Activated naive CD4-positive, alpha-beta T cell (primary cell): ENCODE results near the gene RBKS.

Experiments used
- DNase-seq, 4 experiments: peaks; one replicate each; lab custom pipeline; 2025; lab: John Stamatoyannopoulos, UW

RBKS gene

GRCh38 chr2:27831279-27832050 lies 58.7 kb downstream of the RBKS start:
- no peak for DNase-seq

- no peak for DNase-seq
These were observed 59.5 kb downstream of the RBKS start for GRCh38 chr2:27830656-27831055.

GRCh38 chr2:27829791-27830190 lies 60.4 kb downstream of the RBKS start:
- DNase-seq: no peak

GRCh38 chr2:27828305-27828704 lies 61.9 kb downstream of the RBKS start:
- no peak for DNase-seq

- no peak for DNase-seq
These were observed 65.8 kb downstream of the RBKS start for GRCh38 chr2:27824401-27824800.

GRCh38 chr2:27823569-27823968 lies 66.6 kb downstream of the RBKS start:
- no peak for DNase-seq

- DNase-seq: no peak
These were observed 67.1 kb downstream of the RBKS start for GRCh38 chr2:27823135-27823534.

GRCh38 chr2:27822049-27822448 lies 68.1 kb downstream of the RBKS start:
- DNase-seq: no peak

GRCh38 chr2:27815860-27816438 lies 74.2 kb downstream of the RBKS start:
- DNase-seq: no peak

- no peak for DNase-seq
These were observed 75.4 kb downstream of the RBKS start for GRCh38 chr2:27814758-27815157.

- DNase-seq: no peak
These were observed 78.4 kb downstream of the RBKS start for GRCh38 chr2:27811768-27812167.

GRCh38 chr2:27810455-27810854 lies 79.7 kb downstream of the RBKS start:
- DNase-seq: no peak

GRCh38 chr2:27809761-27810241 lies 80.4 kb downstream of the RBKS start:
- DNase-seq: no peak

- no peak for DNase-seq
These were observed 81.2 kb downstream of the RBKS start for GRCh38 chr2:27808984-27809383.

GRCh38 chr2:27808418-27808817 lies 81.8 kb downstream of the RBKS start:
- DNase-seq: no peak

- no peak for DNase-seq
These were observed 82.7 kb downstream of the RBKS start for GRCh38 chr2:27807476-27807875.

GRCh38 chr2:27806311-27807059 lies 83.7 kb downstream of the RBKS start:
- DNase-seq: no peak

- no peak for DNase-seq
These were observed 85.0 kb downstream of the RBKS start for GRCh38 chr2:27805180-27805579.

GRCh38 chr2:27804146-27804545 lies 86.0 kb downstream of the RBKS start:
- no peak for DNase-seq

- DNase-seq: no peak
These were observed 87.1 kb downstream of the RBKS start for GRCh38 chr2:27803046-27803445.

- DNase-seq: no peak
These were observed 87.6 kb downstream of the RBKS start for GRCh38 chr2:27802547-27802946.

- no peak for DNase-seq
These were observed 89.3 kb downstream of the RBKS start for GRCh38 chr2:27800856-27801255.

GRCh38 chr2:27799646-27800010 lies 90.6 kb downstream of the RBKS start:
- DNase-seq: no peak
